GM19351 (cell line): ENCODE data around the gene HDAC9.
"Not testable (repeated sequence)": the region's sequence is repeated elsewhere in the genome, so short reads cannot be mapped to it uniquely, and the experiment has no call there.

ENCODE experiments used
- ATAC-seq: cut with Tn5 transposase; IDR thresholded peaks from one replicate; pipeline ENCODE4 v1.9.1; 2021; ENCODE audit warnings: mild to moderate bottlenecking, moderate library complexity; ENCODE audit not compliant: unreplicated experiment

HDAC9 gene

DNA sequence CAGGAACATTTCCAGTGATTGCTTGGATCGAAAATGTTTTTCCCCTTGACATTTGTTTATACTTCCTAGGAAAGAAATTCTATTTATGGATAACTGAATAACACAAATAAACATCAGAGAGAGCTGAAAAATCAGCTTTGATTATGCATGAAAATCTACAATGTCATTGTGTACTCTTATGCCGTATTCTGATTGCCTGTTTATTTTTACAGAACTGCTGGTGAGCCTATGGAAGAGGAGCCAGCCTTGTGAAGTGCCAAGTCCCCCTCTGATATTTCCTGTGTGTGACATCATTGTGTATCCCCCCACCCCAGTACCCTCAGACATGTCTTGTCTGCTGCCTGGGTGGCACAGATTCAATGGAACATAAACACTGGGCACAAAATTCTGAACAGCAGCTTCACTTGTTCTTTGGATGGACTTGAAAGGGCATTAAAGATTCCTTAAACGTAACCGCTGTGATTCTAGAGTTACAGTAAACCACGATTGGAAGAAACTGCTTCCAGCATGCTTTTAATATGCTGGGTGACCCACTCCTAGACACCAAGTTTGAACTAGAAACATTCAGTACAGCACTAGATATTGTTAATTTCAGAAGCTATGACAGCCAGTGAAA is 500.4 kb downstream of the HDAC9 start:
- no peak for ATAC-seq

DNA sequence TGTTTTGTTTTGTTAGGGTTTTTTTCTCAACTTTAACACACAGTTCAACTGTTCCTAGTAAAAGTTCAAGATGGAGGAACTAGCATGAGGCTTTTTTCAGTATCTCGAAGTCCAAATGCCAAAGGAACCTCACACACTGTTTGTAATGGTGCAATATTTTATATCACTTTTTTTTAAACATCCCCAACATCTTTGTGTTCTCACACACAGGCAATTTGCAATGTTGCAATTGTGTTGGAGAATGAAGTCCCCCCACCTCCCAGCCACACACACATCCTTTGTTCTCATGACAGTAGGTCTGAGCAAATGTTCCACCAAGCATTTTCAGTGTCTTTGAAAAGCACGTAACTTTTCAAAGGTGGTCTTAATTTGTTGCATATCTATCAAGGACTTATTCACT is 501.0 kb downstream of the HDAC9 start:
- no peak for ATAC-seq

DNA sequence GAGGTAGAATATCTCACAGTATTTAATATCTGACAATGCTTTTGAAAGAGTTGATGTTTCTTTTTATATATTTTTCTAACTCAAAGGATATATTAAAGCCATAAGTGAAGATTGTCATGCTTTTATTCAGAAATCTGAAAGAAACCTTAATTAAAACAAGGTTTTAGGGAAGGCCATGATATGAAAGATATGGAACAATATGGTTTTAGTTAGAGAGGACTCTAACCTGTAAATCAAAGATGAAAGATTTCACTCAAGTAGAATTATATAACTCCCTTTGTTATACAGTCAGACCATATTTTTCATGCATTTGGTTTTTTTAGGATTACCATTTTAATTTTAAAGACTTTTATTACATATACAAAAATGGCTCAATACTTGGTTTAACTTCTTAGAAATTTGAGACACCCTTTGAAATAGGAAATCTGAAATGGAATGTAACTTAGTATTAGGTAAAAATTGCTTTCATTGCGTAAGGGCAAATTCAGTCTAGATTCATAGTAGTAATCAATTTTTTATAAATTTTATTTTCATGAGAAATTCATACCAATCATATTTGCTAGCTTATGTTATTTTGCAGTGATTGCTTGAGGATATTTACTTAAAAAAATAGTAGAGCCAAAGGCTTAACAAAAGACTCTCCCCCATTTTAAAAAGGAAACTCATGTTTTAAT is 502.1 kb downstream of the HDAC9 start:
- ATAC-seq, result no peak

DNA sequence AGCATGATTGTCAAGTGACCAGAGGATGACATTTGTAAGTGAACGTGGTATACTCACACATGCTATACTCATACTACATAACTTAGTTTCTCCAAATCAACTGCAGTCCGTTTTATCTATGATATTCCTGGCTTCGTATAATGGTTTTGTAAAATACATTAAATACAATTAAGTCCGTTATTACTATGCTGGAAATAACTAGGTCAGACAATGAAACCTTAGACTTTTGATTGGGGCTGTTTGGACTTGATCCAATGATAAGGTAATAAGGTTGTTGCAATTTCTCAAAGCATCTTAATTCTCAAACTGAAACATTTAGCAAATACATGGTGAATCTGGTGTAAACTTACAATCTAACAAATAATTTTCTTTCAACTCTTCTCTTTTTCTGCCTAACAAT is 504.9 kb downstream of the HDAC9 start:
- no peak for ATAC-seq

DNA sequence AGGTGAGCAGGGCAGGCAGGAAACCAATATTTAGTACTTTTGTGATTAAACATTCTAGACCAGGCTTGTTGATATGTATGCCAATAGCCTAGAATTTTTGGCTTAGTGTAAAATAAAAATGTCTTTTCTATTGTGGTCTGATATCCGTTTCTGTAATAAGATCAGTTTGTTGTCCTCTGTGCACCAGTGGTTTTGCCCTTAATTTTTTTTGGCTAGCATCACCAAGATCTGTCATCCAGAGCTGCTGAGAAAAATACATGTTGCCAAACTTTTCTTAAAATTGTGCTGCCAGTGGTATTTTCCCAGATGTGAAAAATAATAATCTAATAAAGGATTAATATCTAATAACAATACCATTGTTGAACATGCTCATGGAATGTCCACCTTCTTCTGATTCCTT is 506.3 kb downstream of the HDAC9 start:
- no peak for ATAC-seq

DNA sequence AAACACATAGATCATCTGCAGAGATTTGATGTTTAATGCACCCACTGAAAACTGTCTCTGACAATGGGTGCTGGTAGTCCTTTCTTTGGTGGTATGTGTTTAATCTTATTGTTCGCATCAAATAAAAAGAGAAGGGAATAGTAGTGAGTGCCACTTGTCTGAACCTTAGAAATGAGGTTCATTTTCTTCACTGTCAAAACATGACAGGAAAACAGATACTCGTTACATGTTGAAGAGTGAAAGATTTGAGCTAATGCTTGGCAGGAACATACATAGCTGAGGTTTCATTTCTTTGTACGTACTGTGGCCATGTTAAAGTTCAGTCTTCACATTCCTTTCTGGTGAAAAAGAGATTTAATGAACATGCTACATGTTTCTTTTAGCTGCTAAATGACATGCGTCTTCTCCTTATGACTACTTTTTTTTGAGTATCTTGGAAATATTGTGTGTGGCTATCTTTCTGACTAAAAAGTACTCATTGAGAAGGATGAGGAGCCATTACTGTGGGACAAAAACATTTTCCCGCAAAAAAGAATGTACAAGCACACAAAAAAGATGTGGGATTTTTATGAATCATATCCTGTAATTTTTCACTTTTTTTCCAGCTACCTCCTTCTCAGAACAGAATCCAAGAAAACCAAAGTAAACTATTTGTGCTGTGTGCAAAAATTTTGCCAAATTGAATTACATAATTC is 513.8 kb downstream of the HDAC9 start:
- ATAC-seq, result no peak

DNA sequence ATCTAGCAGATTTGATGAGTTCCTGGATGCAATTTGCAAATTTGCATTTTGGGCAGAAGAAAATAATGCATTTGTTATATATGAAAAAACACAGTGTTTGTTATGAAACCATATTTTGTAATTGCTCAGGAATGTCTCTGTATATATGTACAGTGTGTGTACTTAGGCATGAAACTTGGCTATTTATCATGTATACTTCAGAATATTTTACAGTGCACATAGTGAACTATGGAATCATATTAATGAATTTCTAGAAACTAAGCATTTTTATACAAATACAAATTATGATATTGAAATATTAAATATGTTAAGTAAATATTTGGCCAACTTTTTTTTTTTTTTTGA is 514.4 kb downstream of the HDAC9 start:
- no peak for ATAC-seq

DNA sequence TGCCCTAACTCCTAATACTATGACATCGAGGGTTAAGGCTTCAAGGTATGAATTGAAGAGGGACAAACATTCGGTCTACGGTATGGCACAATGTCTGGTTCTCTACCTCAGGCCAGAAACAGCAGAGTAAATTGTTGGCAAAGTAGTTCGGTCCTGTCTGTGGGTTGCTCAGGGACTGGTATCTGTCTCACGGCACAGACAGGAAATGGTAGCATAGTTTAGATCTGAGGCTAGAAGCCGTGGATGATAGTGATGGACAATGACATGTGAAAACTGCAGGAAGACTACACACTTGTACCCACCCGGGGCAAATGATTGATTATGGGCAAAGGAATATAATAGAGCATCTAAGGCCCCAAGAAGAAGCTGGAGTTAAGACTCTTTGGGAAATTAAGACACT is 515.7 kb downstream of the HDAC9 start:
- ATAC-seq, result no peak

DNA sequence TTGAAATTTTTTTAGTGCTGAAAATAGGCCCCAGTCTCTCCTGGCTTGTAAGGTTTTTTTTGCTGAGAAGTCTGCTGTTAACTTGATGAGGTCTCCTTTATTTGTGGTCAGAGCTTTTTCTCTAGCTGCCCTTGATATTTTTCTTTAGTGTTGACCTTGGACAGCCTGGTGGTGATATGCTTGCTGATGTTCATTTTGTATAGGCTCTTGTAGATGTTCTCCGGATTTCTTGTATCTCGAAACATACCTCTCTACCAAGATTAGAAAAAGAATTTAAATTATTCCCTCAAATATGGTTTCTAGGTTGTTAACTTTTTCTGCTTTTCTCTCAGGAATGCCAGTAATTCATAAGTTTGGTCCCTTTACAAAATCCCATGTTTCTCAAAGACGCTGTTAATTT is 519.5 kb downstream of the HDAC9 start:
- no peak for ATAC-seq

DNA sequence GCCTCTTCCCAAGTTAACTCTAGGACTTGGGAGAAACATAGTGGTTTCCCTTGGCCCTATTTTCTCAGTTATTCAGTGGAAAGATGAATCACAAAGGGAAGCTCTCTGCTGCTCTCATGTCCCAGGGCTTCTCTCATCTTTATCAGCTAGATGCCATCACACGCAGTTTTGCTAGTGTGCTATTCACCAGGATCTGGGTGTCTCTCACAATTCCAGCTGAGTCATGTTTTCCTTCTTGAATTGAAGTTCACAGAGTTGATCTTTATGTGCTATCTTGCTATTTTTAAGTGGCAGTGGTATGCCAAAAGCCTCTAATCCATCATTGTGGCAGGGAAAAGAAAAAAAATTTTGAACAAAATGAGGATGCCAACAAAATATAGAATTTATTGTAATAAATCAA is 520.6 kb downstream of the HDAC9 start:
- ATAC-seq, result no peak

DNA sequence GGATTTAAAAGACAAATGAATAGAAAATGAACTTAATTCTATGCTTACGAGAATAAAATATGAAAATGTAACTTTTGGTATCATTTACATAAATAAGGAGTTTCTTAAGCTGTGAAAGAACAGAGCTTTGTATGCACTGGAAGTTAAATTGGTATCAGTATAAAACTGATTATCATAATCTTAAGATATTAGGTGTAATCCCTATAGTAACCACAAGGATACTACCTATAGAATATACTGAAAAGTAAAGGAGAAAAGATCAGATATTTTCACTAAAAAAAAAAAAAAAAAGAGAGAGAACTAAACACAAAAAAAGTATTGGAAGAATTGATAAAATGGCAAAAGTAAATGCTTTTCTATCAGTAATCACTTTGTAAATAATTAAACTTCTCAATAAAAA is 521.8 kb downstream of the HDAC9 start:
- ATAC-seq, result no peak

DNA sequence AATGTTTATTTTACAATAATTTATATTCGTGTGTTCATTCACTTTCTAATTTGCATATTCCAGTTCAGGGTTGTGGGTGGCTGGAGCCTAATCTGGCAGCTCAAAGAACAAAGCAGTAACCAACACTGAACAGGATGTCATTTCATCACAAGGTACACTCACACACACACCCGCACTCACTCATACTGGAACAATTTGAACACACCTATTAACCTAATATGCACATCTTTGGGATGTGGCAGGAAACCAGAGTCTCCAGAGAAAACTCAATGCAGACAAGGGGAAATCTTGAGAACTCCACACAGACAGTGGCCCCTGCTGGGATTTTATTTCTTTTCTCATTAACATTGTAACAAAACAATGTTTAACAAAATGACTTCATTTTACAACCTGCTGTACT is 524.5 kb downstream of the HDAC9 start:
- ATAC-seq, result no peak

DNA sequence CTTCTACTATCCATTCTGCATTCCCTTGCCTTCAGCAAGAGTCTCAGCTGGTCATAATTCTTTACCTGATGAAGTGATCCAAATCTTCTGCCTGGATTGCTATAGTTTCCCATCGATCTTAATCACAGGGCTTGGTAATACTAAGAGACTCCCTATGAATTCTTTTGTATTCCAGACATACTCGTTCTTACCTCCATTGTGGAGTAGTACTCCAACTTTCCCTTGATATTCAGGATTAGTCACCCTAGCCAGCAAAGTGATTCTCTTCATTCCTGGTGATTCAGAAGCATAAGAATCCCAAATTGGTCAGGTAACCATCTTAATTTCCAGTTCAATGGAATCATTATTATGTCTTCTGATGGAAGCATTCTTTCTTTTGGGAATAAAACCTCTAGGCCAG is 525.2 kb downstream of the HDAC9 start:
- ATAC-seq, result no peak

DNA sequence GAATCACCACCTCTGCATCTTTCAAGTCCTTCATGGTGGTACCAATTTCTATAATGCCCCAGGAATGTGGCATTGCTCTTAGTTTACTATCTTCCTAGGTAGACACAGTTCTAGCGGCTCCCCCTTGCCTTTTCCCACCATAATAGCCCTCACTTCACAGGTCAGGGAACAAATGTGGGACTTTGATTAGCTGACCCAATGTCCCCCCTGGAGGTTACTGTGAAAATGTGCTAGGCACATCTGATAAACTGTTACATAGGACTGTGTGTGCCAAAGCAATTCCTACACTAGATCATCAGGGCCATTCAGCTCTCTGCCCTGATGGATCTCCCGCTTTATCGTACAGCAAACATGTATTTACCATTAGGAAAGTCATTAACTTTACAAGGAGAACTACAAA is 527.9 kb downstream of the HDAC9 start:
- no peak for ATAC-seq

DNA sequence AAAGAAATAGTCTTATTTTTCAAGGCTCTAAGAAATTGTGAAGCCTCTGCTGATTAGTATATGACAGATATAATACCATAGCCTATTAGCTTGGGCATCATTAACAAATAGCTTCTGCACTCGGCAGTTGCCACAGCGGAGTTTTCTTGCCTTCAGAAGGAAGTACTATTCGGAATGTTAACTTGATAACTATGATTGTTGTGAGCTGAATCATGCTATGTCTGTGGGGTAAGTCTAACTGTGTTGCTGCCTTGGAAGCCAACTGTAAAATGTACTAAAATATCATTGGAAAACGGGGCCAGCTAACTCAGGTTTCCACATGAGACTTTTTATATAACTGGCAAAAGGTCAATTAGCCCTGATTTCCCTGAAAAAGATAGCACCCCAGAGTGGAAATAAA is 528.7 kb downstream of the HDAC9 start:
- no peak for ATAC-seq

DNA sequence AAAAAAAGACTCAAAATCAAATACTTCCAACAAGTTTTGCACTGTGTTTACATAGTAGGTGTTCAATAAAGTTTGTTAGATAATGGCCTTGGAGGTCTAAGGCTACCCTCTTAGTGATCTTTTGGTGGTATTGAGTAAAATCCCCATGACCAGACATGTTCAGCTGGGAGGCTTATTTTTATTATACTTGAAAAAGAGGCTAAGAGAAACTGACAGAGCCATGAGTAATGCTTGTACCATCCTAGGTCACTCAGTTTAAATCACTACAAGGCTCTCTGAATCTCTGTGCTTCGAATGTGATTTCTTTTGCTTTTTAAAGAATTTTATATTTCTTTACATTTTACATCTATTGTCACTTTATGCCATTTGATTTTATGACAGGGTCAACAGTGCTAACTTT is 531.3 kb downstream of the HDAC9 start:
- ATAC-seq, result no peak

DNA sequence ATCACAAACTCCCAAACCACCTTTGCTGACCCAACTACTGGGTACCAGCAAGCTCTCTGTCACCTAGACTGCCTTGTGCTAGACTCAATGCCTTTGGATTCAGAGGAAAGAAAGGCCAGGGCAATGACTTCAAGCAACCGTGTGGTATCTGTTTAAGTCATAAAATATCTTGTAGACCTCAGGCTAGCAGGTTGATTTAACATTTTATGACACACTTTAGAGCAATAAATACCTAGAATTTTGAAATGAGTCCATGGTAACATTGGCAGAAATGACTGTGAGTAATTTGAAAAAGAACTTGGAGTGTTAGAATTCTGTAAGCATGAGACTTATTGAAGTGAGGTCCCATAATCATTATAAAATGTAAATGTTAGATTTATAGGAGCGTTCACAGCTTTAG is 534.7 kb downstream of the HDAC9 start:
- no peak for ATAC-seq

DNA sequence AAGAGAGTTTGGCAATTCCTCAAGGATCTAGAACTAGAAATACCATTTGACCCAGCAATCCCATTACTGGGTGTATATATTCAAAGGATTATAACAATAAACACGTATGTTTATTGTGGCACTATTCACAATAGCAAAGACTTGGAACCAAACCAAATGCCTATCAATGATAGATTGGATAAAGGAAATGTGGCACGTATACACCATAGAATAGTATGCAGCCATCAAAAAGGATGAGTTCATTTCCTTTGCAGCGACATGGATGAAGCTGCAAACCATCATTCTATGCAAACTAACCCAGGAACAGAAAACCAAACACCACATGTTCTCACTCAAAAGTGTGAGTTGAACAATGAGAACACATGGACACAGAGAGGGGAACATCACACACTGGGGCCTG is 537.4 kb downstream of the HDAC9 start:
- not testable (repeated sequence) for ATAC-seq

DNA sequence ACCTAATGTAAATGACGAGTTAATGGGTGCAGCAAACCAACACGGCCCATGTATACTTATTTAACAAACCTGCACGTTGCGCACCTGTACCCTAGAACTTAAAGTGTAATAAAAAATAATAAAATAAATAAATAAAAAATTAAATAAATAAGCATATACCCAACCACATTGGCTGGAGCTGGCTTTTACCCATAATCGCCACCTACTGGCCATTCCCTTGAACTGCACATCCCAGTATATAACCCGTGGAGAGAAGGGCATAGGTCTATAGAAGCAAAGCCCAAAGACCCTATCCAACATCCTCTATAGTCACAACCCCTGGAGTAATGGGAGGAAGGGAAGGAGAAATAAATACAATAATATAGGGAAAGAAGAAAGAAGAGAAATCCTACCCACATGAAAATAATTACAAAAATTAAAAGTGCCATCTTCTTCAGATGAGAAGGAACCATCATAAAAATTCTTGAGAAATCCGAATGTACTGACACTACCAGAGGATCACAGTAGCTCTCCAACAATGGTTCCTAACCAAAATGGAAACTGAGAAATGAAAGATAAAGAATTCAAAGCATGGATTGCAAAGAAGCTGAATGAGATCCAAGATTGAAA is 556.3 kb downstream of the HDAC9 start:
- ATAC-seq, result peak; percentile 98
